ENCODE data around the gene RAB31.
"Not testable (repeated sequence)": the region's sequence is repeated elsewhere in the genome, so short reads cannot be mapped to it uniquely, and the experiment has no call there.

Gene RAB31

GRCh38 chr18:9757827-9758621 lies 49.9 kb downstream of the RAB31 start:
- no peak for DNase-seq

DNA sequence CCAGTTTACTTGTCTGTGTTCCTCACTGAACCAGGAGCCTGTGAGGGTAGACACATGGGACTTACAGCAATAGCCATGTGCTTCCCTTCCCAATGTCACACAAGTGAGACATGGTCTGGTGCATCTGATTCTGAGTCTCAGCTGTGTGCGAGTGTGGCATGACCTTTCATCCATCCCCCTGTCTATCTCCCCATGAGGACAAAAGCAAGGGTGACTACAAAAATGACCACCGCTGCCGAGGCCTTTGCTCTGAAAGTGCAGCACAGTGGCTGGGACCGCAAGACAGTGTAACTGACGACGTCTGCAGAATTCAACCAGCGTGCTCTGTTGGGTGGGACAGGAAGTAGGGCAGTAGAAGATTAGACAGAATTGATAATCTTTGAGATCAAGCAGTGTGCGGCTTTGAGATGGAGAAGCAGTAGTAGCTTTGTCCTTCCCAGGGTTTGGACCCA lies 50.5 kb downstream of the RAB31 start:
- no peak for DNase-seq

- DNase-seq = no peak
Observed at GRCh38 chr18:9760641-9761040, 52.5 kb downstream of the RAB31 start.

DNA sequence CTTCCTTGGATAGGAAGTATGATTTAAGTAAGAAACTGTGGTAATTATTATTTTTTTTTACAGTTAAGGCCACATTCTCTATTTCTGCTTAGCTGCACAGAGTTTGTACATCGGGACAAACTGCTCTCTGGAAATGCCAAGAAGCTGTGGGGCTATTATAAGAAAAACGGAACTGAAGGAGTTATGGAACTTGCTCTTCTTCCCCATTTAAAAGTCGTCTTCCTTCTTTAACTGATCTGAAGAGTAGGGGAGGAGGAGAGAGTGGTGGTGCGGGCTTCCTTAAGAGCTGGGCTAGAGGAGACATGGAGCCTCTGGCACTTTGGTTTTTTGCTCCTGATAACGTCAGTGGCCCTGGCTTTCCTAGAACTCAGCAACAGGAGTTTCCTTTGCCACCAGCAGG lies 54.4 kb downstream of the RAB31 start:
- no peak for DNase-seq

DNA sequence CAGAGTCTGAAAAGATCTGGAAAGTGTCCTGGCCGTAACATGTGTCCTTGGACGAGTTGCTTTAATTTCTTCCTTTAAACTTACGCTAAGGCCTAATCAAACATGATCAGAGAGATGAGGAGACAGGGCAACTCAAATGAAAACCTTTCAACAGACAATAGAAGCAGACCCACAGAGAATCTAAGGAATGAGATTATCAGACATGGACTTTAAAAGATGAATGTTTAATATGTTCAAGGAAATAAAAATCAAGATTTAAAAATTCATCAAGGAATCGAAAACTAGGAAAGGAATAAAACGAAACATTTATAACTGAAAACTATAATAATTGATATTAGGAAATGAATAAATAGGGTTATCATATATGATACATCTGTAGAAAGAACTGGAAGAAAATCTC lies 55.1 kb downstream of the RAB31 start:
- no peak for DNase-seq

DNA sequence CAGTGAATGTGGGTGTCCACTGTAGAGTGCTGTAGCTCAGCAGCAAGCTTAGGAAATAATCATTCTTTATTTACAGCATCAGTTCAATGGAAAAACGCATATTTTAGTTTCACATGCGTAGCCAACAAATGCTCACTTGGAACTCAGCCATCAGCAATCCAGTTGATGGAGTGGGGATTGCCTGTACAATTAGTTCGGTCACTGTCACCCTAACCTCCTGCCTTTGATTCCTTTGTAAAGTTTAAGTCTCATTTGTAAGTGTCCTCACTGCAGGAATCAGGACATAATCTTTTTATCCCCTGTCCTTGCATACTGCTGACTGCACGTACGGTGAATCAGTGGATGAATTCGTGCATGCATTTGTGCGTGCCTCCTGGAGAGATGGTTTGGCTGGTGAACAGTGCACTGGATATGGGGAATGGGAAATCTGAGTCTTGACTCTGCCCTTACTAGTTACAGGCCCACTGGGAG lies 55.9 kb downstream of the RAB31 start:
- DNase-seq = no peak

- no peak for DNase-seq
Observed at GRCh38 chr18:9765501-9765900, 57.4 kb downstream of the RAB31 start.

DNA sequence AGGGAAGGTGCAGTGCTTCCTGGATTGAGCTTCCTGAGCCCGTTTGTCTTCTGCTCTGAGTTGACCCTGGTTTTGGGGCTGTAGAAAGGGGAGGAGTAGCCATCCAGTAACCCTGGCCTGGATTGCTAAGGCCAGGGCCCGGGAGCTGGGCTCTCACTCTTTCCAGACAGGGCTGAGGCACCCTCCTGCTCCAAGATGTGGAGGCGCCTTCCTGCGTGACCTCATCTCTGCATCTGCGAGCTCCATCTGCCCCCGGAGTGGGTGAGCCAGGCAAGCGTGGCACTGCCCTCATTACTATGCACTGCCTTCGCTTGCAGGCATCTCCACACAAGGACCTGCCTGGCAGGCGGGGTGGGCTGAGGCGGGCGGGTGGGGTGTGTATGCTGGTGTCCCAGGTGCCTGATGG lies 58.0 kb downstream of the RAB31 start:
- DNase-seq = peak in 1 of 51 donors; percentile 14

DNA sequence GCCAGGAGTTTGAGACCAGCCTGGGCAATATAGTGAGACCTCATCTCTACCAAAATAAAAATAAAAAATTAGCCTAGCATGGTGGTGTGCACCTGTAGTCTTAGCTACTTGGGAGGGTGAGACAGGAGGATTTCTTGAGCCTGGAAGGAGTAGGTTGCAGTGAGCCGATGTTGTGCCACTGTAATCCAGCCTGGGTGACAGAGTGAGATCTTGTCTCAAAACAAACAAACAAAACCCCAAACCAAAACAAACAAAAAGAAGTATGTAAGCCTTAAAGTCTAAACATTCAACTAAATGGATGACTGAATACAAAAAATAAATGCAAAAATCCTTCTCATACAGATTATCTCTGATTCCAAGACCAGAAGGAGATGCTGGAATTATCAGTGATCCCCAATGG lies 58.6 kb downstream of the RAB31 start:
- DNase-seq = no peak

GRCh38 chr18:9768071-9768691 lies 60.1 kb downstream of the RAB31 start:
- DNase-seq = not testable (repeated sequence)

DNA sequence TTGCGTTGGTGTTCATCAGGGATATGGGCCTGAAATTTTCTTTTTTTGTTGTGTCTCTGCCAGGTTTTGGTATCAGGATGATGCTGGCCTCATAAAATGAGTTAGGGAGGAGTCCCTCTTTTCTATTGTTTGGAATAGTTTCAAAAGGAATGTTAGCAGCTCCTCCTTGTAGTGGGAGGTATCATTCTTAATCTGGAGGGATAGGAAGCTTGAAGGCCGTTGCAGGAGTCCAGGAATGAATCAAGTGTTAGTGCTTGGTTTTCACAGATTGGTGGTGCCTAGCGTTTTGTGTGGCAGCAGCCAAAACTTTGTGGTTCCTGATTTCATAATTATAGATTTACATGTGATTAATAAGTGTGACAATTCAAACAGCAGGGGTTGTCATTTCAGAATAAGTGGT lies 62.0 kb downstream of the RAB31 start:
- DNase-seq = not testable (repeated sequence)

- peak in 49 of 51 donors; percentile 16 to 89 (median 70) for DNase-seq
Observed at GRCh38 chr18:9771261-9771976, 63.3 kb downstream of the RAB31 start.

GRCh38 chr18:9771977-9772660 lies 64.0 kb downstream of the RAB31 start:
- no peak for DNase-seq

DNA sequence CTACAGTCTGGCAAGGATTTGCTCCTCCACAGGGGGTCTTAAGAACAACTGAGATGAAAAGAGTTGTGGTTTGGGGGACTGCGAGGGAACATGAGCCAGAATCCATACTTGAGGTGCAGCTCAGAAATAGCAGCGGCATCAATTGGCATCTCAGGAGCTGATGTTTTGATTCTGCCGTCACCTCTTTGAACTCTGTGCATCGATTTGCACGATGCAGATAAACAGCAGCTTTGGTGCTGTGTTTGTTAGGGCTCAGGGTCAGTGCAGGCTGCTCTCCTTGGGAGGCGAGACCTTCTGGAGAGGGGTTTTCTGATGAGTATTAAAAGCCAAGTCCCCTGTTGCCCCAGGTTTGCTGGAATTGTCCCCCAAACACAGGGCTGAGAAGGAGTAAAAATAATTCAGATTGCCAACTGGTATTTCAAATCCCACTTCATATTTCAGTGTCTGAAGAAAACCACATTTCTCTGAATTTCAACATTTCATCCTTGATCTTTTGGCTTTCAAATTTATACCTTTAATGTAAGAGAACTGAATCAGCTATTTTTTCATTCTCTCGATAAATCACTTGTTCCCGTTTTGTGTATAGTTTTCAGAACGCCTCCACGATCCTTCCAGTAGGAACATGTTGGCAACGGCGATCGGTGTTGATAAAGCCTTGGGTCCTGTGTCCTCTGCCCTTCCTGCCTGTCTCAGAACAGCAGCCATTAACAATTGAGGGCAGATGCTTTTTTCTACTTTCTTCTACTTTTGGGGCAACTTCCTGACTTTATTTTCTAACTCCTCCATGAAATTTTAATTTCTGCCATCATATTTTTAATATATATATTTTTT lies 65.0 kb downstream of the RAB31 start:
- DNase-seq = no peak

GRCh38 chr18:9774150-9774549 lies 66.0 kb downstream of the RAB31 start:
- no peak for DNase-seq

DNA sequence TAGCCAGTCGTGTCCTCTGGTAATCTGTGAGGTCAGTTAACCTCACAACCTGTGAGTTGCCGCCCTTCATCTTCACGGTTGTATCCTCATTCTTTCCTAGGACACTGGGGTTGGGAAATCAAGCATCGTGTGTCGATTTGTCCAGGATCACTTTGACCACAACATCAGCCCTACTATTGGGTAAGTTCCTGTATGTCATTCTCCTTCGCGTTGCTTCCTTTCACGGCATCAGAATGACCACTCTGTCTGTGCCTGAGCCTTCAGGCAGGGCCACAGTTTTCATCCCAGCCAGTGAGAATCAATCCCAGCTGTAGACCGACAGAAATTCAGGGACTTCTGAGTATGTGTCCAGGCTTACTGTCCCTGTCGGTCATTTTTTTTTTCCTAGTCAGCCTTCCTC lies 67.1 kb downstream of the RAB31 start:
- peak in 4 of 51 donors; percentile 21 to 60 (median 22) for DNase-seq

GRCh38 chr18:9779630-9780029 lies 71.5 kb downstream of the RAB31 start:
- DNase-seq = no peak

DNA sequence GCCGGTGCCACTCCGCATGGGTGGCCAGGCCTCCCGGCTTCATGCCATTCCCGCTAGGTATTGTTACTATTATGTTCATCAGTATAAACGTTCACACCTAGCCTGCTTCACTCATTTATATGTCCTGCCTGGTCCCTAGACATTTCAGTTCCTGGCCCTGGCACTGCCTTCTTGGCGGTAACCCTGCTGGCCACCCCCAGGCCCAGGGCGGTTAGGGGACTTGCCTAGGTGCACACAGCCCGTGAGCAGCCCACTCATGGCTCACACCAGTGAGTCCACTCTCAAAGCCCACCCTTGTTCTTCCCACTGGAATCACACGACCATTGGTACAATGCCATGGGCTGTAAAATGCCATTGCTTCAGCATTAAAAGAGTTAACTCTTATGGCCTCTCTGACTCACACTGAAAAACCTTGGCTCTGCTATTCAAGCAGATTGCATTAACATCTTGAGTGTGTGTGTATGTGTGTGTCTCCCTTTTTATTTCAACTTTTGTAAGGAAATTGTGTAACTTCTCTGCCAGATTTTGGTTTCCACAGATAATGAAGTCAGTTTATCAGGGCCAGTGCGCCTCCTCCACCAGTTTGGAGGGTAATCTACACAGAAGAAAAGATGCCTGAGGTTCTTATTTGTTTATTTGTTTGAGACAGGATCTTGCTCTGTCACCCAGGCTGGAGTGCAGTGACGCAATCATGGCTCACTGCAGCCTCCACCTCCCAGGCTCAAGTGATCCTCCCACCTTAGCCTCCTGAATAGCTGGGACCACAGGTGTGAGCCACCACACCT lies 74.2 kb downstream of the RAB31 start:
- no peak for DNase-seq

GRCh38 chr18:9786631-9787030 lies 78.5 kb downstream of the RAB31 start:
- no peak for DNase-seq

DNA sequence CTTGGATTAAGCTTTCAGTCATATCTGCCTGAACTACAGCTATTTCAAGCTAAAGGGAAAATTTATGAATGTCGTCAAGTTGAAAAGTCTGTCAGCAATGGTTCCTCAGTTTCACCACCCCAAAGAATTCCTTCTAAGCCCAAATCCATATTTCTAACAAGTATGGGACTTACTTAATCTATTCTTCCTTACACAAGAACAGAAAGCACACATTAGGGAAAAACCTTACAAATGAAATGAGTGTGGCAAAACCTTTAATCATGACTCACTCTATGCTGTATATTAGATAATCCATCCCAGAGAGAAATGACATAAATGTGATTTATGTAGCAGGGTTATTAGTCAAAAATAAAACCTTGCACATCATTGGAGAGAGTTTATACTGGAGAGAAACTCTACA lies 78.9 kb downstream of the RAB31 start:
- DNase-seq = no peak
